GM06990 (cell line): ENCODE measurements around the gene MIPEP.

Experiments
- DNase-seq: peaks from one replicate; pipeline ENCODE4 v3.0.0-alpha.2; 2011; ENCODE audit not compliant: insufficient read length; ENCODE audit errors: extremely low read depth
- H3K27me3 ChIP-seq: replicated peaks from 2 replicates; pipeline ENCODE4 v1.6.0; 2011; ENCODE audit warnings: low read length; ENCODE audit not compliant: control insufficient read depth, insufficient read depth
- H3K36me3 ChIP-seq: 2 replicates; pipeline ENCODE4 v1.5.1; 2011; ENCODE audit warnings: low read length; ENCODE audit not compliant: control insufficient read depth, insufficient read depth
- H3K4me3 ChIP-seq: replicated peaks from 2 replicates; pipeline ENCODE4 v1.5.1; 2011; ENCODE audit warnings: low read depth, mild to moderate bottlenecking, control low read depth, low read length
- TF ChIP-seq, protein P1 (sequence below): IDR thresholded peaks from 2 replicates; pipeline ENCODE4 v1.5.1; 2011; ENCODE audit warnings: low read length, control low read depth, mild to moderate bottlenecking, inconsistent platforms; ENCODE audit not compliant: insufficient read depth, poor library complexity, severe bottlenecking

The MIPEP gene

DNA sequence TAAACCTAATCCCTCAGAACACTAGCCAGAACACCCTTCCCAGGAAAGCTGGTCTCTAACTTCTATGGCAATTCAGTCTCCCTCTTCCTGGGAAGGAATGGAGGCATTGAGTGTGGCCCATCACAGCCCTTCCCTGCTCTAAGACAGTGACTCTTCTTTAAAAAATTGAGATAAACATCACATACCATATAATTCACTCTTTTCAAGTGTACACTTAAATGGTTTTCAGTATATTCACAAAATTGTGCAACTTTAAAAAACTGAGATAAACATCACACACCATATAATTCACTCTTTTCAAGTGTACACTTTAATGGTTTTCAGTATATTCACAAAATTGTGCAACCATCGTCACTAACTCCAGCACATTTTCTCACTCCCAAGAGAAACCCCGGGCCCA lies 116.5 kb downstream of the MIPEP start:
- H3K27me3 ChIP-seq, result no peaks in the 10 kb centered on the region
- no peaks in the 10 kb centered on the region for H3K36me3 ChIP-seq
- TF ChIP-seq, protein P1, sequence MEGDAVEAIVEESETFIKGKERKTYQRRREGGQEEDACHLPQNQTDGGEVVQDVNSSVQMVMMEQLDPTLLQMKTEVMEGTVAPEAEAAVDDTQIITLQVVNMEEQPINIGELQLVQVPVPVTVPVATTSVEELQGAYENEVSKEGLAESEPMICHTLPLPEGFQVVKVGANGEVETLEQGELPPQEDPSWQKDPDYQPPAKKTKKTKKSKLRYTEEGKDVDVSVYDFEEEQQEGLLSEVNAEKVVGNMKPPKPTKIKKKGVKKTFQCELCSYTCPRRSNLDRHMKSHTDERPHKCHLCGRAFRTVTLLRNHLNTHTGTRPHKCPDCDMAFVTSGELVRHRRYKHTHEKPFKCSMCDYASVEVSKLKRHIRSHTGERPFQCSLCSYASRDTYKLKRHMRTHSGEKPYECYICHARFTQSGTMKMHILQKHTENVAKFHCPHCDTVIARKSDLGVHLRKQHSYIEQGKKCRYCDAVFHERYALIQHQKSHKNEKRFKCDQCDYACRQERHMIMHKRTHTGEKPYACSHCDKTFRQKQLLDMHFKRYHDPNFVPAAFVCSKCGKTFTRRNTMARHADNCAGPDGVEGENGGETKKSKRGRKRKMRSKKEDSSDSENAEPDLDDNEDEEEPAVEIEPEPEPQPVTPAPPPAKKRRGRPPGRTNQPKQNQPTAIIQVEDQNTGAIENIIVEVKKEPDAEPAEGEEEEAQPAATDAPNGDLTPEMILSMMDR, result no peak
- H3K4me3 ChIP-seq, result no peak overlapping the region
- DNase-seq, result no peak

DNA sequence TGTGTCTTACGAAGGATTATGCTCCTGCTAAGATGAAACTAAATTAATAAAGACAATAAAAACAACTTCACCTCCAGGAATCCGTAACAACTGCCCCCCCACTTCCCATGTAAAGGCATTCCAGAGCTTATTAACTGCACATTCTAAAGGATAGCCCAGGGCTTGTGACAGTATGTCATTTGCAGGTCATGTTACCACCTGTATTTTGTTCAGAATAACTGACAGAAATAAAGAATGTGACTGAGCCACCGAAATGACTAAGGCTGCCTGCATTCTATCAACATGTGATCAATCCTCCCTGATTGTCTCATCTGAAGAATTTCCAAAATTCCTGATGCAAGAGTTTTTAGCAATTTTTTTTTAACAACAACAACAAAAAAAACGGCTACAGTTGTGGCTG lies 117.2 kb downstream of the MIPEP start:
- DNase-seq, result no peak
- H3K27me3 ChIP-seq, result no peaks in the 10 kb centered on the region
- H3K36me3 ChIP-seq, result no peaks in the 10 kb centered on the region
- H3K4me3 ChIP-seq, result no peak overlapping the region
- TF ChIP-seq, protein P1, result no peak

DNA sequence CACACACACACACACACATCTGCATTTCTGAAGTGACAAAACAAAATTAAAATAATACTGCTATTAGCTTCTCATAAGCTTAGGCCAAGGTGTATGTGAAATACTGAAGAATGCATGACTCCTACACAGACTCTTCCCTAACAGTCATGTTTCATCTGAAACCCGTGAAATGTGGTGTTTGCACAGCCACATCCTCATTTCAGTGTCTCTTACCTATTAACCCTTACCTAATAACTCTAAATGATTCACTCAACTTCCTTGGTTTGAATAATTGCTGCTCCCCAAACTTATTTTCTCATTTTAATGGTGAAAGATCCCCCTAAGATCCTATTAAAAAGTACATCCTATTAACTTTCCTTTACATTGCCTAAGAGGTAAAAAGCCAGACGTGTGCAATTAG lies 117.6 kb downstream of the MIPEP start:
- DNase-seq, result no peak
- Histone ChIP-seq H3K27me3 (no peaks in the 10 kb centered on the region), H3K4me3 (no peak overlapping the region), H3K36me3 (no peaks in the 10 kb centered on the region)
- TF ChIP-seq, protein P1, result no peak

DNA sequence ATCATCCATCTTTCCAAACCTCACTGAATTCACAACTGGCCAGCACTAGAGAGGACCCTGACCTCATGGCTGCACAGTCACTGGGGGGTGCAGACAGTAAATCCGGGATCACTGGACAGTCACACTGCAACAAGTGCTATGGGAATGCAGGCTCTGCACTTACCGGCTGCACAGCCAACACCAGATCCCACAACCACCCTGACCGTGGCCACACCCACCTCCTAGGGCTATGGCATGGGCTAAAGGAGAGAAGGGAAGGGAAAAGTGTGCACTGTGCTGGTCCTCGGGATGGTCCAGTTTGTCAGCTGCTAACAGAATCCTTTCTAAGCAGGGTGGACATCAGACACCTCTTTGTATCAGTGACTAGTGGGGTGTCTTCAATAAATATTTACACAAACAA lies 118.2 kb downstream of the MIPEP start:
- Histone ChIP-seq H3K4me3 (no peak overlapping the region), H3K36me3 (no peaks in the 10 kb centered on the region), H3K27me3 (no peaks in the 10 kb centered on the region)
- TF ChIP-seq, protein P1, result no peak
- DNase-seq, result no peak

DNA sequence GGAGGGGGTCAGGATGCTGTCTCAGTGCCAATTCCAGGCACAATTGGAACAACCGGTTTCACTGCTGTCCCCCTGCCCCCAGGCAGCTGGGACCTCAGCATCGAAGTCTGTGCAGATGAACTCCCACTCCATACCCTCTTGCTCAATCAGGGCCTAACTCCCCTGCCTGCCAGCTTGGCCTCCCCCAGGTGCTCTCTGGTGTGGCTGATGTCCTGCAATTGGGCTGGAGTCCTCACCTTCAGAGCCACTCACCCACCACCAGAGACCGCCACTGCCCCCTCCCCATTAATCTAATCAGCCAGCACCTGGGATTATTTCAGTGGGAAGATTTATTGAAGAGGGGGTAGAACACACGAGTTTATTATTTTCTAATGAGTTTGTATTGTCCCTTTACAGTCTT lies 118.8 kb downstream of the MIPEP start:
- Histone ChIP-seq H3K36me3 (no peaks in the 10 kb centered on the region), H3K4me3 (no peak overlapping the region), H3K27me3 (no peaks in the 10 kb centered on the region)
- DNase-seq, result no peak
- TF ChIP-seq, protein P1, result no peak

DNA sequence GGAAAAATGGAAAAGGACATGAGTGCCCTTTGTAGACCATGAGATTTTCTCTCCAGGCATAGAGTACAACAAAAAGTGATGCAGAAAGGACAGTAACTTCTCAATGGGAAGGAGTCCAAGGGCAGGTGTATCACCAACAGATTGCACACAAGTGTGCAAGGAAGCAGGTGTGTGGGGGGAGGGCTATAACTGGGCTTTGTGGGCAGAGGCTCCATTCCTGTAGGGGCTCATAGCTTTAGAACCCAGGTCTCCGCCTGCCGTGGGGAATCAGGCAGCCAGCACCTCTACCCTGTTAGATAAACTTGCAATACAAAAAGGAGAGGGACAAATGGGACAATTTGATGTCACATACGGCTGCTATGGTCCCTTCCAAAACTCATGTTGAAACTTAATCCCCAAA lies 119.8 kb downstream of the MIPEP start:
- Histone ChIP-seq H3K36me3 (no peaks in the 10 kb centered on the region), H3K27me3 (no peaks in the 10 kb centered on the region), H3K4me3 (no peak overlapping the region)
- TF ChIP-seq, protein P1, result no peak
- no peak for DNase-seq
